Measurements from ENCODE around the gene ITGB4. TPM values are rescaled to one million over a fixed set of nuclear protein-coding genes. Genes with fewer than 3 reads are reported as not detected.

The ITGB4 gene
- total RNA-seq, 1 experiment from 2014 or later = 5.3 TPM

DNA sequence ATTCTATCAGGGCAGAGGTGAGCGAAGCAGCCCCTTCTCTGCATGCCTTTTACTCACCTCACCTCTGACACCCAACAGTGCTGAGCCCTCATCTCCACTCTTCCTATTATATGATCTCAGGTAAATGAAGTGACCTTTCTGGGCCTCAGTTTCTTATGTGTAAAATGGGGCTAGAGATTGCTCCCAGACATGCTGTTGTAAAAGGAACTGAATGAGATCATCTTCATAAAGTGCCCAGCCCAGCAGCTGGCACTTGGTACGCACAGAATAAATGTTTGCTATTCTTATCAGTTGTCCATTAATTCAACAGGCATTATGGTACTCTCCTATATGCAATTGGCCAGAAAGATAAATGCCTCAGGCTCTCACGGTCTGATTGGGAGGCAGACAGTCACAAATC is 48.3 kb downstream of the ITGB4 start:
- H3K4me3 Mint-ChIP-seq = no peak overlapping the region
- H3K27me3 Mint-ChIP-seq (ENCODE audit: low read depth) = peaks cover 2% of the 10 kb centered on the region; the same call in 1 of the 2 replicates
- no peaks in the 10 kb centered on the region for H4K20me1 ChIP-seq (ENCODE audit: control insufficient read depth, insufficient read depth, insufficient read length)
- no peak overlapping the region for H2AFZ ChIP-seq (ENCODE audit: low read length)
- no peak overlapping the region for H3K18ac ChIP-seq (ENCODE audit: insufficient read length, low read depth, low read length)
- H4K91ac ChIP-seq (ENCODE audit: insufficient read length, low read depth, low read length) = no peak overlapping the region
- no peak overlapping the region for H3K27ac Mint-ChIP-seq
- no peak for DNase-seq
- H2AK5ac ChIP-seq (ENCODE audit: insufficient read length, low read length) = no peak overlapping the region
- no CpG with 5 or more reads among the region's 3 CpGs for WGBS (ENCODE audit: extremely low coverage, insufficient read length, low lambda C conversion rate)
- H3K4ac ChIP-seq (ENCODE audit: low read depth, low read length) = no peak overlapping the region
- H3K4me1 ChIP-seq (ENCODE audit: insufficient read depth, low read length) = no peaks in the 10 kb centered on the region
- H3K56ac ChIP-seq (ENCODE audit: insufficient read length, low read depth, low read length) = no peak overlapping the region
- H3K9ac ChIP-seq (ENCODE audit: extremely low read depth, insufficient read length, low read length) = no peak overlapping the region
- H3K14ac ChIP-seq (ENCODE audit: insufficient read depth, low read length) = no peak overlapping the region
- no peaks in the 10 kb centered on the region for H3K36me3 Mint-ChIP-seq (ENCODE audit: insufficient read depth in 1 of 3, low read depth in 3 of 3)
- no peak overlapping the region for H3K23ac ChIP-seq (ENCODE audit: insufficient read length, low read depth, low read length)
- H3K9me3 ChIP-seq (ENCODE audit: control insufficient read depth, low read depth, low read length) = no peaks in the 10 kb centered on the region
- TF ChIP-seq, protein P1, sequence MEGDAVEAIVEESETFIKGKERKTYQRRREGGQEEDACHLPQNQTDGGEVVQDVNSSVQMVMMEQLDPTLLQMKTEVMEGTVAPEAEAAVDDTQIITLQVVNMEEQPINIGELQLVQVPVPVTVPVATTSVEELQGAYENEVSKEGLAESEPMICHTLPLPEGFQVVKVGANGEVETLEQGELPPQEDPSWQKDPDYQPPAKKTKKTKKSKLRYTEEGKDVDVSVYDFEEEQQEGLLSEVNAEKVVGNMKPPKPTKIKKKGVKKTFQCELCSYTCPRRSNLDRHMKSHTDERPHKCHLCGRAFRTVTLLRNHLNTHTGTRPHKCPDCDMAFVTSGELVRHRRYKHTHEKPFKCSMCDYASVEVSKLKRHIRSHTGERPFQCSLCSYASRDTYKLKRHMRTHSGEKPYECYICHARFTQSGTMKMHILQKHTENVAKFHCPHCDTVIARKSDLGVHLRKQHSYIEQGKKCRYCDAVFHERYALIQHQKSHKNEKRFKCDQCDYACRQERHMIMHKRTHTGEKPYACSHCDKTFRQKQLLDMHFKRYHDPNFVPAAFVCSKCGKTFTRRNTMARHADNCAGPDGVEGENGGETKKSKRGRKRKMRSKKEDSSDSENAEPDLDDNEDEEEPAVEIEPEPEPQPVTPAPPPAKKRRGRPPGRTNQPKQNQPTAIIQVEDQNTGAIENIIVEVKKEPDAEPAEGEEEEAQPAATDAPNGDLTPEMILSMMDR (conservative IDR thresholded peaks at IDR 0.05) = no peak
- H2BK12ac ChIP-seq (ENCODE audit: insufficient read length, low read depth, low read length) = no peak overlapping the region
- H3K9me3 Mint-ChIP-seq = no peaks in the 10 kb centered on the region
- H3K27ac ChIP-seq (ENCODE audit: insufficient read length, low read depth, low read length) = no peak overlapping the region
- no peaks in the 10 kb centered on the region for H3K79me1 ChIP-seq (ENCODE audit: insufficient read depth, low read depth, low read length, poor library complexity, severe bottlenecking)
- no peaks in the 10 kb centered on the region for H3K79me2 ChIP-seq (ENCODE audit: insufficient read depth, low read length)
- H3T11ph ChIP-seq (ENCODE audit: low read length) = no peak overlapping the region
- H2BK5ac ChIP-seq (ENCODE audit: insufficient read length, low read length) = no peak overlapping the region
- H2BK120ac ChIP-seq (ENCODE audit: low read depth, low read length, poor library complexity, severe bottlenecking) = no peak overlapping the region
- no peak overlapping the region for H3K4me2 ChIP-seq (ENCODE audit: insufficient read depth, insufficient read length, low read length)
- H3K23me2 ChIP-seq (ENCODE audit: insufficient read length, low read depth, low read length, poor library complexity, severe bottlenecking) = peaks cover 5% of the 10 kb centered on the region
- H4K8ac ChIP-seq (replicated peaks; ENCODE audit: insufficient read length, low read depth, low read length) = no peak overlapping the region
- no peak overlapping the region for H2BK15ac ChIP-seq (ENCODE audit: low read depth, low read length)
- H3K27me3 ChIP-seq (ENCODE audit: insufficient read depth, low read length) = no peaks in the 10 kb centered on the region
- H3K4me1 Mint-ChIP-seq = peaks cover 11 to 19% of the 10 kb centered on the region in 2 experiments
- no peak overlapping the region for H2BK20ac ChIP-seq (ENCODE audit: low read depth, low read length, poor library complexity, severe bottlenecking)
- H4K5ac ChIP-seq (ENCODE audit: insufficient read length, low read depth, low read length) = no peak overlapping the region
